ENCODE measurements around the gene COPS6. TPM values are rescaled to one million over a fixed set of nuclear protein-coding genes. Genes with fewer than 3 reads are reported as not detected.

The COPS6 gene
- total RNA-seq, 1 donor from 2014 or later: 57.1 TPM

DNA sequence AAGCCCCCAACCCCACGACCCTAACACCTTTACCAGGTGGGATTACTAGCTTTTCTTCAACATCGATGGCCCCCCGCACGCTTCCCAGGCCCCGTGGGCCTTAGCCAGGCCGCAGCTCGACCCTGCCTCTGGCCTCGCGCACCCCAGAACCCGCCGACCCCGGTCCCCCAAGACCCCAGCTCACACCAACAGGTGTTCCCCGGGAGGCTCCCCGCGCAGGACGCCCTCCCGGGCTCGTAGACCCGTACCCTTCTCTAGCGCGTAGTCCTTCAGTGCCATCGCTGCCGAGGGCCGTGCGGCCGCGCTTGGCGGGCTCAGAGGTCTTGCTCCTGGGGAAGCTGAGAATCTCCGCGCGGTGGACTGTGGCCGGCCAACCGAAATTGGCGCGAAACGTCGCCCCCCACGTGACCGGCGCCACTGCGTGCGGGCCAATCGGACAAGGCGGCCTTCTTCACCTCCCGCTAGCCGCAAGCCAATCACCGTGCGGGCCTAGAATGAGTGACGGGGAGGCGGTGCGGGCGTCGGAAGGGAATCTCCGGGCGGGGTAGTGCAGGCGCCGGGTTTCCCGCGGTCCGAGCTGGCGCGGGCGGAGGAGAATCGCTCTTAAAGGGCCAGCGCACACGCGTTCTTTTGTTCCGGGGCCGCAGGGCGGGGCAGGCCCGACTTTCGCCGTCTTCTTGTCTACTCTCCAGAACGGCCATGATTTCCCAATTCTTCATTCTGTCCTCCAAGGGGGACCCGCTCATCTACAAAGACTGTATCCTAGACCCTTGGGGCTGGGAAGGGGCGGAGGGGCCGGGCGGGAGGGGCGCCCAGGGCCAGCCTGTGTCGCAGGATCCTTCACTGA lies 12.5 kb downstream of the COPS6 start, which contains the start of the genes AP4M1 and MCM7:
Gene AP4M1, plus strand, starts transcription at position 628 of the 847 bp plus-strand sequence. Its CDS starts 72 bp downstream, at position 700.
Gene MCM7, minus strand, starts transcription at position 382 of the 847 bp plus-strand sequence. Its CDS starts 103 bp downstream, at position 279.
- DNase-seq (ENCODE audit: low read depth in 2 of 2): peak; percentile 99

DNA sequence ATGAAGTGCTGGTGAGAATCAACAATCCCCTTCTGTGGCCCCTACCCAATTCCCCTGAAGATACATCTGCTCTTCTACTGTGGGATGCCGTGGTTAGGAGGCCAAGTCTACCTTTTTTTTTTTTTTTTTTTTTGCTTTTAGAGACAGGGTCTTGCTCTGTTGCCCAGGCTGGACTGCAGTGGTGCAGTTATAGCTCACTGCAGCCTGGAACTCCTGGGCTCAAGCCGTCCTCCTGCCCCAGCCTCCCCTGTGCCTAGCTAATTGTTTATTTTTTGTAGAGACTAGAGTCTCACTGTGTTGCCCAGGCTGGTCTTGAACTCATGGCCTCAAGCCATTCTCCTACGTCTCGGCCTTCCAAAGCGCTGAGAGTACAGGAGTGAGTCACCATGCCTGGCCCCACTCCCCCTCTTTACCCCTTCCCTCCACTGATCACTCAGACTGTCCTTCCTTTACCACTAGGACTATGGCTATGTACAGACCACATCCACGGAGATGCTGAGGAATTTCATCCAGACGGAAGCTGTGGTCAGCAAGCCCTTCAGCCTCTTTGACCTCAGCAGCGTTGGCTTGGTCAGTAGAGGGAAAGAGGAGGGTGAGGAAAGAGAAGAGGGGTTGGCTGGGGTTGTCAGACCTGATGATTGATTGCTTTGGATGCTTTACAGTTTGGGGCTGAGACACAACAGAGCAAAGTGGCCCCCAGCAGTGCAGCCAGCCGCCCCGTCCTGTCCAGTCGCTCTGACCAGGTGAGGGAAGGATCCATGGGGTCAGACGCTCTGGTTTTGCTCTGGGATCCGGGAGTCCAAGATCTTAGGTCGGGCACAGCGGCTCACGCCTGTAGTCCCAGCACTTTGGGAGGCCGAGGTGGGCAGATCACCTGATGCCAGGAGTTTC lies 14.4 kb downstream of the COPS6 start:
- DNase-seq (ENCODE audit: low read depth in 2 of 2): peak in 1 of 2 donors; percentile 96

DNA sequence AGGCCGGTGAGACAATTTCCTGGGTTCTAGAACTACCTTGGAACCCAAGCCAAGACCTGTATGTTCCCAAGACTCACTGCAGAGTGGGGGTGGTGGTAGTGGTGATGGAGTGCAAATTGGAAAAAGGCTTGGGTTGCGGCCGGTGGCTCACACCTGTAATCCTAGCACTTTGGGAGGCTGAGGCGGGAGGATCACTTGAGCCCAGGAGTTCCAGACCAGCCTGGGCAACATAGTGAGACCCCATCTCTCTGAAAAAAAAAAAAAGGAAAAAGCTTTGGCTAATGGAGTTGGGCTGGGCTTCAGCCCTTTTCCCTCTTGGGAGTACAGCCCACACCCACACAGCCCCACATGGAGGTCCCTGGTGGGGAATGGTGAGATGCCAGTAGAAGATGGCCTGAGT lies 16.8 kb downstream of the COPS6 start:
- DNase-seq (ENCODE audit: low read depth in 2 of 2): no peak

DNA sequence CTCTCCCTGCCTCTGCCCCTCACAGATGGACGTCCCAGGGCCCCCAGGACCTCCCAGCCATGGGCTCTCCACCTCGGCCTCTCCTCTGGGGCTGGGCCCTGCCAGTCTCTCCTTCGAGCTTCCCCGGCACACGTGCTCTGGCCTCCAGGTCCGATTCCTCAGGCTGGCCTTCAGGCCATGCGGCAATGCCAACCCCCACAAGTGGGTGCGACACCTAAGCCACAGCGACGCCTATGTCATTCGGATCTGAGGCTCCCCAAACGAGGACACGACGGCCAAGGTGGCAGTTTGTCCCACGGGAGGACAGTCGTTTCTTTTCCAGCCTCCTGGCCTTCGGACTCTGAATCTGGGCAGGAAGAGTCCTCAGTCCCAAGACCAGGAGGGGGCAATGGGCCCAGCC lies 17.9 kb downstream of the COPS6 start:
- DNase-seq (ENCODE audit: low read depth in 2 of 2): no peak

DNA sequence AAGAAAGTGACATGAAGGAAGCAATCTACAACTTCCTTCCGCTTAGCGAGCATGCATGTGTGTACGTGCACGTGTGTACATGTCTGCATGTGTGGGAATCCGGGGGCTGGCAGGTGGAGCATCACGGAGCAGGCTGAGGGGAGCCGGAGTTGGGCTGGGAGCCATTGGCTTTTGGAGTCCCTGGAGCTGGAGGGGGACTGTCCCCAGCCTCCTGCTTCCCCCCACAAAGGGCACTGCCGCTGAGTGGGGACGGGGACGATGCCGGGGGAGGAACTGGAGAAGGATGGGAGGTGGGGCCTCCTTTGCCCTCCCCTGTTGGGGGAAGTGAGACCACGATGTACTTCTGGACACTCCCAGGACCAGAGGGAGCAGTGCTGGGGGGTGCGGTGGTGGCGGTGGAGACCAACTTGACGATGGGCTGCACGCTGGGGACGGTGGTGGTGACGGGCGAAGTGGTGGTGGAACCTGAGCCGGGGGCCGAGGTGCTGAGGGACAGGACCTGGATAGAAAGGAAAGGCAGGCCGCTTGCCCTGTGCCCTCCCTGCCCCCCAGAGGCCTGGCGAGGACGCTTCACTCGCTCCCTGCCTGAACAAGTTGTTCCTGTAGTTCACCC lies 18.5 kb downstream of the COPS6 start:
- no peak for DNase-seq (ENCODE audit: low read depth in 2 of 2)

DNA sequence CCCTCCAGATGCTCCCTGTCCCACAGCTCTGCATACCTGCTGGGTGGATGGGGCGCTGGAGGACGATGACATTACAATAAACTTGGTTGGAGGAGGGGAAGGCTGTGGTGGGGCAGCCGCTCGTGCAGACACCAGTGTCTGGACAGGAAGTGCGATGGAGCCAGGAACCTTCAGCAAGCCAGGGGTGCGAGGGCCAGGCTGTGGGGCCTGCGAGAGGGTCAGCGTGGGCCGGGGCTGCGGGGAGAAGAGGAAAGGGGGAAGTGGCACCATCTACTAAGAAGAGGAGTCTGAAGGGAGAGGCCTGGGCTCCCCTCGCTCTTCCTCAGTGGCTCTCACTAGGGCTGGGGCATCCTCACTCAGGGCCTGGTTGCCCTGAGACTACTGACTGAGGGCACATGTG lies 19.1 kb downstream of the COPS6 start:
- DNase-seq (ENCODE audit: low read depth in 2 of 2): no peak

DNA sequence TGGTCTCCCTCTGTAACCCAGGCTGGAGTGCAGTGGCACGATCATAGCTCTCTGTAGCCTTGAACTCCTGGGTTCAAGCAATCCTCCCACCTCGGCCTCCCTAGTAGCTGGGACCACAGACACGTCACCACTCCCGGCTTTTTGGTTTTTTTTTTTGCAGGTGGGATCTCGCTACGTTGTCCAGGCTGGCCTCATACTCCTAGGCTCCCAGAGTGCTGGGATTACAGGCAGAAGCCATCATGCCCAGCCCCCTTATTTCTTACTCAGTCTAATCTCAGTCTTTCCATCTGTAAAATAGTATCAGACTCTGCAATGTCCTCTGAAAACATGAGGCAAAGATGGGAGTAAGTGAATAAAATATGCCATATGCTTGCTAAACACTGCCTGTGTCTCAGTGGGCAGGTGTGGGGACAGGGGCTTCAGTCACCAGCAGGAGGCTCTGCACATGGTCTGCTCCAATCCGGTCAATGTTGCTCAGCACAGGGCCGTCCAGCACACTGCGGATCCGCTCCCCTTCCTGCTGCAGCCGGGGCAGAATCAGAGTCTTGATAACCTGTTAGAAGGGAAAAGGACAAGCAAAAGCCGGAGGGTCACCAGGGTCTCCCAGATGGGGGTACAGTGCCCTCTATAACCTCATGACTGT lies 20.9 kb downstream of the COPS6 start:
- no peak for DNase-seq (ENCODE audit: low read depth in 2 of 2)

DNA sequence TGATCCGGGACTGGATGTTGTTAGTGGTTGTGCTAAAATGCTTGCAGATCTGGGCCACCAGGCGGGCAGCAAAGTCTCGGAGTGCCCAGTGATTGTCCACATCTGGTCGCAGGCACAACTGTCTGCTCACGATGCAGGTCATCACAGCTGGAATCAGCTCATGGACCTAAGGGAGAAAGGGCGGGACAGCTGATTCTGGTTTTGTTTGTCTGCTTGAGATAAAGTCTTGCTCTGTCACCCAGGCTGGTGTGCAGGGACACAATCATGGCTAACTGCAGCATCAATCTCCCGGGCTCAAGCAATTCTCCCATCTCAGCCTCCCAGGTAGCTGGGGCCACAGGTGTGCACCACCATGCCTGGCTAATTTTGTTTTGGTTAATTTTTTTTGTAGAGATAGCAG lies 22.4 kb downstream of the COPS6 start:
- no peak for DNase-seq (ENCODE audit: low read depth in 2 of 2)

DNA sequence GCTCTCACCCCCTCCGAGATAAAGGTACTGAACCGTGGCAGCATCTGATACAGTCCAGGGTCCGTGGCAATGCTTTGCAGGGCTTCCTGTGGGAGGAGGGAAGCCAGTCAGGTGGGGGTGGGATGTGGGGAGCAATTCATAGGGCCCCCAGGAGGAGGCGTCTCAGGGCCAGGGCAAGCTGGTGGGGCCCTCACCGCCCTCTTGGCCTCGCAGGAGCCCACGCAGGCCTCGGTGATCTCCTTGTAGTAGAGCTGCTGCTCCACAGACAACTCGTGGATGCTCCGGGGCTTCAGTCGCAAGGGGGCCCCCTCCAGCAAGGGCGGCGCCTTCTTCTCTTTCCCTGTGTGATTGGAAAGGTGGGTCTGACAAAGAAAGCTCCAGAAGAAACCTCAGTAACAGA lies 23.1 kb downstream of the COPS6 start:
- no peak for DNase-seq (ENCODE audit: low read depth in 2 of 2)

DNA sequence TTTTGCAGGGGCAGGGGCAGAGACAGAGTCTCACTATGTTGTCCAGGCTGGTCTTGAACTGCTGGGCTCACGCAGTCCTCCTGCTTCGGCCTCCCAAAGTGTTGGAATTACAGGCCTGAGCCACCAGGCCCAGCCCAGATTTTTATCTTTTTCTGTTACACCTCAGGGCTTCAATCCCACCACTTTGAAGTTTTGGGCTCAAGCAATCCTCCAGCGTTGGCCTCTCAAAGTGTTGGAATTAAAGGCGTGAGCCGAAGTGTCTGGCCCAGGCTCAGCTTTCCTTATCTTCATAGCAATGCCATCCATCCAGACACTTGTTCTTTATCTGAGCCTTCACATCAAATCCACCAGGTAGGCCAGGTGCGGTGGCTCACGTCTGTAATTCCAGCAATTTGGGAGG lies 26.3 kb downstream of the COPS6 start:
- DNase-seq (ENCODE audit: low read depth in 2 of 2): no peak

DNA sequence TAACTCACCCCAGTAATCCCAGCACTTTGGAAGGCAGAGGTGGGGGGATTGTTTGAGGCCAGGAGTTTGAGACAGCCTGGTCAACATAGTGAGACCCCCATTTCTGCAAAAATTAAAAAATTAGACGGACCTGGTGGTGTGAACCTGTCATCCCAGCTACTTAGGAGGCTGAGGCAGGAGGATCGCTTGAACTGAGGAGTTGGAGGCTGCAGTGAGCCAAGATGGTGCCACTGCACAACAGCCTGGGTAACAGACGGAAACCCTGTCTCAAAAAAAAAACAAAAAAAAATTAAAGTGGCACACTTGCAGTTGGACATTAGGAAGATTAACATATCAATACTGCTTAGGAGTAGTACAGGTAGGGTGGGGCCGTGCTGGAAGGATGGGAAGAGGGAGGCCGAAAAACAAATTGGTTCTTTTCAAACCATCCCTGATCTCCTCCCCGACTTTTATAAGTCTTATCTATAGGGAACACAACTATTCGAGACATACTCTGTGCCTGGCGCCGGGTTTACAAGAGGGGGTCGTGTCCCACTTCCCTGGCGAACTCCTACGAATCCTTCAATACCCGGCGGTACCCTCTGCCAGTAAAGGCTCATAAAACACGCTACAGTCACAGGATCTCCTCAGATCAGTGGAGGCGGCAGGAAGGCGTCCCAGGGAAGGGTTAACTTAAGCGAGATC lies 29.8 kb downstream of the COPS6 start:
- DNase-seq (ENCODE audit: low read depth in 2 of 2): no peak

DNA sequence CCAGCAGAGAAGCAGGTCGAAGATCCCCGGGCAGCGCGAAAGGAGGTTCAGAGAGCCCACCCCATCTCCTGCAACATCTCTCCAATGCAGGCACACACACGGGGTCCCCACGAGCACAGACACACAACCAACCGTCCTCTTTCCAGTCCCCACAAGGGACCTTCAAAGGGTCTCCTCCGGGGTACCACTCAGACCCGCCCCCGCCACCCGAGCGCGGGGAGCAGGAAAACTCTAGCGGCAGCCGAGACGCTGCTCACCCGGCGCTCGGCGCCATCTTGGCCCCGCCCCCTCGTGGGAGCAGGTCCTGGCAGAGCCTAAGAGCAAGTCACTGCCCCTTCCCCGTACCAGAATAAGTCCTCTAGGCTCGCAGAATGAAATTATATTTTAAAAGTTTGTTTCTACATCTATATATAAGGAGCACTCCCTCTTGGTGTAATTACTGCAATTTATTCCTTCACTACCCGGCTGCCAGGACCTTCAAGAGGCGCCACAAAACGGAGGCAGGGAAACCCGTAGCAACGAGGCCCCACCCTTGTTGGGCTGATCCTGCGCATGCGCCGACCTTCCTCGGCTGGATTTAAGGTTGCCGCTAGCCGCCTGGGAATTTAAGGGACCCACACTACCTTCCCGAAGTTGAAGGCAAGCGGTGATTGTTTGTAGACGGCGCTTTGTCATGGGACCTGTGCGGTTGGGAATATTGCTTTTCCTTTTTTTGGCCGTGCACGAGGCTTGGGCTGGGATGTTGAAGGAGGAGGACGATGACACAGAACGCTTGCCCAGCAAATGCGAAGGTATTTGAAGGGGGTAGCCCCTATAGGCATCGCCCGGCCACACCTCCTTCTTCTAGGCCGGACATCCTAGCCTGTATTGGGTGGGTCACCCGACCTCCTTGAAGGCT lies 30.6 kb downstream of the COPS6 start, which contains the start of the genes CNPY4 and TAF6:
Gene CNPY4, plus strand, starts transcription at position 563 of the 898 bp plus-strand sequence. Its CDS starts 111 bp downstream, at position 674.
Gene TAF6, minus strand, starts transcription at position 287 of the 898 bp plus-strand sequence. CDS start 5,149 bp downstream, outside the sequence.
- DNase-seq (ENCODE audit: low read depth in 2 of 2): peak; percentile 97

DNA sequence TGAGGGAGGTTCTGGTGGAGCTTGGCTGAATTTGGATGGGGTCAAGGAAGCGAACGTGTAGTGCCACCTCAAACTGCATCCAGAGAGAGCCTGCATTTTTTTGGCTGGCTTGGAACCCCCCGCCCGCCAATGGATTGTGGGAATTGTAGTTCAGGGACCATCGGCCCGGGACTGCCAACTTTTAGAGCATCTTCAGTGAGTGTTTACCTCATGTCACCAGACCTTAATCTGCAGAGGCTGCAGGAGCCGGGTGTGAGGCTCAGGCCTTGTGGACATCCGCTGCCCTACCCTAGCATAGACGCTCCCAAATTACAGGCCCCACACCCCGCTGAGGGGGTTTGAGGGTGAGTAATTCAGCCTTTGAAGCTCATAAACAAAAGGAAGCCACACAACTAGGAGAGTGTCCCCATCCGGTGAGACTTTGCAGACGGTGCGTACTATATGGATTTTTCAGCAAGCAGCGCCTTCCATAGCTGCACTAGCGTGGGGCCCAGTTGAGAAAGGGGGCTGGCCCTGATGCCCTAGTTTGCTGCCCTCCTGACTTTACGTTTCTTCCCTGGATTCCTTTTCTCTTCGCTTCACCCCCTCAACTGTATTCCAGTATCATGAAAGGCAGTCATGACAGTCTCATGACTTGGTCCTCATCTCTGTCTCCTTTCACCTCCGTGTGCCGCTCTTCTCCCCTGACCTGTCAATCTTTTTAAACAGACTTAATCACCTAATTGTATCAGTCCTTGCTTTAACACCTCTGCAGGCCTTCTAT lies 31.4 kb downstream of the COPS6 start:
- DNase-seq (ENCODE audit: low read depth in 2 of 2): peak; percentile 48 to 64

DNA sequence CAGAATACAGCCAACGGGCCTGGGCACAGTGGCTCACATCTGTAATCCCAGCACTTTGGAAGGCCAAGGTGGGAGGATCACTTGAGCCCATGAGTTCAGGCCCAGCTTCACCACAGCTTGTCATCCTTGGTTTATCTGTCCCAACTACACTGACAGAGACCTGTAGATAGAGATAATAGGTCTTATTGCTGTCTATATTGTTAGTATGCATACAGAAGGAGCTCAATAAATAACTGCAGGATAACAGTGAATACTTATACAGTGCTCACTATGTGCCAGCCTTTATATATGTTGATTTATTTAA lies 31.9 kb downstream of the COPS6 start:
- no peak for DNase-seq (ENCODE audit: low read depth in 2 of 2)

DNA sequence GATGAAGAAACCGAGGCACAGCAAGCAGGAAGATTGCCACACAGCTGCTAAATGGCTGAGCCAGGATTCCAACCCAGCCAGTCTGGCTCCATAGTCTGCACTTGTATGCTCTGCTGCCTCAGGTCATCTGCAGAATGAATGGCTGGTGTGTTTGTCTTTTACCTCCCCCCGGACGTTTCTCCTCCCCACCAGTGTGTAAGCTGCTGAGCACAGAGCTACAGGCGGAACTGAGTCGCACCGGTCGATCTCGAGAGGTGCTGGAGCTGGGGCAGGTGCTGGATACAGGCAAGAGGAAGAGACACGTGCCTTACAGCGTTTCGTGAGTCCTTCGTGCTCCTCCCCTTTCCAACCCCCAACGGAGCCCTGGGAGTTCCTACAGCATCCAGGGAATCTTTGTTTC lies 33.3 kb downstream of the COPS6 start:
- no peak for DNase-seq (ENCODE audit: low read depth in 2 of 2)

DNA sequence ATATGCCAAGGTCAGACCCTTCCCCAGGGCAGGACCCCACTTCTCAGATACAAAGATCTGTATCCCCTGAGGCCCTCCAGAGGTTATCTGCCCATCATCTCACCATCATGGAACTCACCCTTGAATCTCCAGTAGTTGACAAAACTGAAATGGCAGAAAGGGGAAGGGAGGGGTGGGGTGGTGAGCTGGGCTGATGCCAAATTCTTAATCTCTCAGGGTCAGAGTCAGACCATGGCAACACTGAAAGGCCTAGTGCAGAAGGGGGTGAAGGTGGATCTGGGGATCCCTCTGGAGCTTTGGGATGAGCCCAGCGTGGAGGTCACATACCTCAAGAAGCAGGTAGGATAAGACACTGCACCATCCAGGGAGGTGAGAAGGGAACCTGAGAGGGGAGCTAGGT lies 33.8 kb downstream of the COPS6 start:
- DNase-seq (ENCODE audit: low read depth in 2 of 2): no peak

DNA sequence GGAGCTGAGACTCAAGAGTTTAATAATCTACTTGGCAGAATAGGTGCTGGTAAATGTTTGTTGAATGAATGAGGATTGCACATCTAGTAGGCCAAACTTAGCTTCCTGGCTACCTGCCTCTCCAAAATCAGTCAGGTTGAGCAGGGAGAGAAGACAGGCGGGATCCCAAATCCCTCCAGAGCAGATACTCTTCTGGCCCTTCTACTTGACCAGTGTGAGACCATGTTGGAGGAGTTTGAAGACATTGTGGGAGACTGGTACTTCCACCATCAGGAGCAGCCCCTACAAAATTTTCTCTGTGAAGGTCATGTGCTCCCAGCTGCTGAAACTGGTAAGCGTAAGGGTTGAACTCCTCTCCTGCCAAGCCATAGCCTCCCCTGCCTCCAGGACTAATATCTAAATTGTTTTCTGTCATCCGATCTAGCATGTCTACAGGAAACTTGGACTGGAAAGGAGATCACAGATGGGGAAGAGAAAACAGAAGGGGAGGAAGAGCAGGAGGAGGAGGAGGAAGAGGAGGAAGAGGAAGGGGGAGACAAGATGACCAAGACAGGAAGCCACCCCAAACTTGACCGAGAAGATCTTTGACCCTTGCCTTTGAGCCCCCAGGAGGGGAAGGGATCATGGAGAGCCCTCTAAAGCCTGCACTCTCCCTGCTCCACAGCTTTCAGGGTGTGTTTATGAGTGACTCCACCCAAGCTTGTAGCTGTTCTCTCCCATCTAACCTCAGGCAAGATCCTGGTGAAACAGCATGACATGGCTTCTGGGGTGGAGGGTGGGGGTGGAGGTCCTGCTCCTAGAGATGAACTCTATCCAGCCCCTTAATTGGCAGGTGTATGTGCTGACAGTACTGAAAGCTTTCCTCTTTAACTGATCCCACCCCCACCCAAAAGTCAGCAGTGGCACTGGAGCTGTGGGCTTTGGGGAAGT lies 35.8 kb downstream of the COPS6 start:
- DNase-seq (ENCODE audit: low read depth in 2 of 2): no peak
